Fibroblast of skin of right quadriceps (primary cell): ENCODE measurements around the gene ZBTB47.

ENCODE experiments used
- DNase-seq: peaks from one replicate; pipeline ENCODE4 v3.0.0-alpha.2; 2013

ZBTB47 gene

DNA sequence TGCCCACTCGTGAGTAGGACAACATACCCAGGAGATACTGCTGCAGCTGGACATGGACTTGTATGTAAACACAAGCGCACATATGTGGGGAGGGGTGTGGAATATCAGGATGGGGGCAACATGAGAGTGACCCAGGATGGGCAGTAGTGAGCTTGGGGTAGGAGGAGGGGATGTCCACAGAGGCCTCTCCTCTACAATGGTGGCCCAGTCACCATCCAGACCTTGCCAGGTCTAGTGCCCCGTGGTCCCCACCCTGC, 266 bp upstream of the ZBTB47 start:
- no peak for DNase-seq

DNA sequence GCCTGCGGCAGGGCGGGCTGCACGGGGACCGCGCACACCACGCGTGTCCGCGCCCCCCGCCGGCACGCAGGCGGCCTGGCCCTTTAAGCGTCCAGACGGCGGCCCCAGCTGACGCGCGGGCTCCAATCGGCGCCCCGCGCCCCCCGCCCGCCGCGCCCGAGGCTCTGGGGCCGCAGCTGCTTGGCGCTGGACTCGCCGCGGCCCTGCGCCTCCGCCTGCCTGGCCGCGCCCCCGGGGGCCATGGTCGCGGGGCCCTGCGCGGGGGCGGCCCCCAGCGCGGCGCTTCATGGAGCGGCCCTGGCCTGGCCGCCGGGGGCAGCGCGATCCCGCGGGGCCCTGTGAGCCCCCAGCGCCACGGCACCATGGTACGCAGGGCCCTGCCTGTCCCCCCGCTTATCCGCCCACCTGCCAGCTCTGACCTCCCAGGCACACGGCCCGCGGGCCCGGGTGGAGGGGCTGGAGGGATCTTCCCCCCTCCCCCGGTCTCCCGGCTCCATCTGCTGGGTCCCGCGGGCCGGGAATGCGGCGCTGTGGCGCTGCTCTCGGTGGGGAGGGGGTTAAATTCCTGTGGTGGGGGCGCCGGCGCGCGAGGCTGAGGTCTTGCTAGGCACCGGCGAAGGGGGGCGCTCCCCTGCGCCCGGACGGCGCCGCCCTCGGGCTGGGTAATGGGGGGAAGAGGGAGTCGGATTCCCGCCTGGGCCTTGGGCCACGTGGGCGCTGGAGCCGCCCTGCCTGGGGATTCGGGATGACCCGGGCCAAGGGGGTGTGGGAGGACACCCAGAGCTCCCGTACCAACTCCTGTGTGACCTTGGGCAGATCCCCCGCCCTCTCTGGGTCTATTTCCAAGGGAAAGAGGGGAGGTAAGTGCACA, 1.1 kb downstream of the ZBTB47 start:
- peak; percentile 69 for DNase-seq

DNA sequence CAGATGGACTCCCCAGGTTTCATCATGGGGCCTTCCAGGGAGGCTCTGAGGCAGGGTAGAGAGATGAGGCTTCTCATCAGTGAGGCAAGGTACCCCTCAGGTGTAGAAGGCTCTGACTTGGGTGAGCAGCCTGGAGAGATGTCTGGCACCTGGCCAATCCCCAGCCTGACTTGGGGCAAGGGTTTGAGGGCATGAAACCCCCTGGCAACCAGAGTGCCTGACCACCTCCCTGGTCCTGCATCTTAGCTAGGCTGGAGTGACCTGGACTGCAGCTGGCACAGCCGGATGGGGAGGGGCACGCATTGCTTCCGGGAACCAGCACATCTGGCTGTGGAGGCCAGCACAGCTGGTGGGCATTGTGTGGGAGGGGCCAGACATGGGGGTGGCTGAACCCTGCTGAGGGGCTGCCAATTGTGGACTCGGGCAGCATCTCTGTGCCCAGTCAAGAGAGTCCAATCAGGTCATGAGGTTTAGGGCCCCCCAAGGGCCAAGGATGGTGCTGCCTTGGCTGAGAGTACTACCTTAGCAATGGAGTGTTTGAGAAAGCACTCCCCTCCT, 1.9 kb downstream of the ZBTB47 start:
- no peak for DNase-seq

DNA sequence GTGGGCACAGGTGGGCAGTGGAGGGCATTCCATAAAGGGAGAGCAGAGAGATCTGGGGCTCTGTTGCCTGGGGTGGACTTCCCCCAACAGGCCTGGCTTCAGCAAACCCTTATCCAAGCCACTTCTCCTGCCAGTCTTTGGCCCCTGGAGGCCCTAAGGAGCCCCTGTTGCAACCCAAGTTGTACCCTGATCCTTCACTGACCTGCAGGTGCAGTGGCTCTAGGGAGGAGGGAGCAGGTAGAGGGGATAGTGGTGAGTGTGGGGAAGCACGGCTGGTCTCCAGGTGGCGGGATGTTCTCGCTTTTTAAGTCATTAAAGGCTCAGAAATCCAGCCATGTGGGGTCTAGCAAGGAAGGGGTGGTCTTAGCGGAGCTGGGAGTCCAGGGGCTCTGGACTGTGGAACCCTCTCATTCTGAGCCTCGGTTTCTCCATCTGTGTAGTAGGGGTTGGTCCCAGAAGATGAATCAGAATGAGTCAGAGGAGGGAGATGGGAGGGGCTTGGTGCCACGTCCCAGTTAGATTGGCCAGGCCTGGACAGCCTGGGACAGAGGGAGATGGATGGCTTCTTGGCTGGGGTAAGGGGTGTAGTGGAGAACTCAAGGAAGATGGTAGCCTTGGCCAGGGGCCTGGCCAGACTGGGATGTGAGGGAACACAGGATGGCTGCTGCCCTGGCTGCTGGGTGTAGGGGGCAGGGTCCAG, 2.6 kb downstream of the ZBTB47 start:
- DNase-seq = no peak

DNA sequence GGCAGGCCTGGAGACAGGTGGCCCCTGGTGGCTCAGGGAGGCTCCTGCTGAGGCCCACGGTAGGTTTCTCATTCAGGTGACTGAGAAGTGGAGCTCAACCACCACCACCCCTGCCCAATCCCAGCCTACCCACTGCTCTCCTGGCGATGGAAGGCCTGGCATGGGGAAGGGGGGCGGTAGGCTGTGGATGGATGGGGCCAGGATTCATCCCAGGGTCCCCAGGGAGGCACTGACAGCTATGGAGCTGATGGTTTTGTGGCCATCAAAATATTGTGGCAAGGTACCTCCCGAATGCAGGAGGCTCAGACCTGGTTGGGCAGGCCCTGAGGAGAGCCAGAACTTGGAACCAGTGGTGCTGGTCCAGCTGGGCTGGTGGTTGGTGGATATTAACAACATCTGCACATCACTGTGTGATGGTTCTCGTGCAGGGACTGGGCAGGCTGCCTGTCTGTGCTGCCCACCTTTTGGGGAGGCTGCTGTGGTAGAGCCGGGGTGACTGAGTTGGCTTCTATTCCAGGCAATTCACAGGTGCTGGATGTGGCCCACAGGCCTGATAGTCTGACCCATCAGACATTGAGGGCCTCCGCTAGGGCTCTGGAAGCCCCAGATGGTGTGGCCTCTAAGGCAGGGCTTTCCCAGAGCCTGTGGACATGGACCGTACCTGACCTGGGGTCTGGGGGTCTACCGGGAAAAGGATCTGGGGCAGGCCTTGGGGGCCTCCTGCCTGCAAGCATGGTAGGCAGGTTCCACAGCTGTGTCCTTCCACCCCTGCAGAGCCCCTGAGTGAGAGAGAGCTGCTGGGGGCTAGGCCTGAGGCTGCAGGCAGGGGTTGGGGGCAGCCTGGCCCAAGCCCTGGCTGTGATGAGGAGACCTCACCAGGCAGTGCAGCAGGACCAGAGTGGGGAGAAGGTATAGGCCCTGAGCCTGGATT, 3.4 kb downstream of the ZBTB47 start:
- no peak for DNase-seq

DNA sequence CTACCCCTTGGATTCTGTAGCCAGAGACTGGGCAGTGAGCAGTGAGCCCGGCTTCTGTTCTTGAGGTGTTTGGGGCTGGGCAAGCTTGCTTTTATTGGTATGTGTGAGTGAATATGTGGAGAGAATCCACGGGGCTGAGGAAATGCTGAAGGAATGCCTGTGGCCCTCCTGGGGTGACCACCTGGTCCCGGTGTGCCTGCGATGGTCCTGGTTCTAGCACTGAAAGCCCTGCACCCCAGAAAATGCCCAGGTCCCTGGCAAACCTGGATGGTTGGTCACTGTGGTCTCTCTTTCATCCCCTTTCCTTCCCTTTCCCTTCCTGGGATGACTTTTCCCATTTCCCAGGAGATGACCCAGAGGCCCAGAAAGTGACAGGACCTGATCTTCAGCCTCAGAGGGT, 4.2 kb downstream of the ZBTB47 start:
- DNase-seq = no peak

DNA sequence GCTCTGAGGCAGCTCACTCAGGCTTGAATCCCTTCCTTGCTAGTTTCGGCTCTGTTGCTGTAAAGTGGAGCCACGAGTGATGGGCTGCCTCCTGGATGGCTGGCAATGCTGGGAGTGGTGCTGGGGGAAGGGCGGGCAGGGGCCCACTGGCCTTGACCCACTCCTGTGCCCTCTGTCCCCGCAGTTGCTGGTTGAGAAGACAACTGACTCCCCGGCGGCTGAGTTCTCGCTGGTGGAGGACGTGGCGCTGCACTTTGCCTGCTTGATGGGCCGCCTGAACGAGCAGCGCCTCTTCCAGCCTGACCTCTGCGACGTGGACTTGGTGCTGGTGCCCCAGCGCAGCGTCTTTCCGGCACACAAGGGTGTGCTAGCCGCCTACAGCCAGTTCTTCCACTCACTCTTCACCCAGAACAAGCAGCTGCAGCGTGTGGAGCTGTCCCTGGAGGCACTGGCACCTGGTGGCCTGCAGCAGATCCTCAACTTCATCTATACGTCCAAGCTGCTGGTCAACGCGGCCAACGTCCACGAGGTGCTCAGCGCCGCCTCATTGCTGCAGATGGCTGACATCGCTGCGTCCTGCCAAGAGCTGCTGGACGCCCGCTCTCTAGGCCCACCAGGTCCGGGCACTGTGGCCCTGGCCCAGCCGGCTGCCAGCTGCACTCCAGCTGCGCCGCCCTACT, 4.7 kb downstream of the ZBTB47 start:
- DNase-seq = no peak

DNA sequence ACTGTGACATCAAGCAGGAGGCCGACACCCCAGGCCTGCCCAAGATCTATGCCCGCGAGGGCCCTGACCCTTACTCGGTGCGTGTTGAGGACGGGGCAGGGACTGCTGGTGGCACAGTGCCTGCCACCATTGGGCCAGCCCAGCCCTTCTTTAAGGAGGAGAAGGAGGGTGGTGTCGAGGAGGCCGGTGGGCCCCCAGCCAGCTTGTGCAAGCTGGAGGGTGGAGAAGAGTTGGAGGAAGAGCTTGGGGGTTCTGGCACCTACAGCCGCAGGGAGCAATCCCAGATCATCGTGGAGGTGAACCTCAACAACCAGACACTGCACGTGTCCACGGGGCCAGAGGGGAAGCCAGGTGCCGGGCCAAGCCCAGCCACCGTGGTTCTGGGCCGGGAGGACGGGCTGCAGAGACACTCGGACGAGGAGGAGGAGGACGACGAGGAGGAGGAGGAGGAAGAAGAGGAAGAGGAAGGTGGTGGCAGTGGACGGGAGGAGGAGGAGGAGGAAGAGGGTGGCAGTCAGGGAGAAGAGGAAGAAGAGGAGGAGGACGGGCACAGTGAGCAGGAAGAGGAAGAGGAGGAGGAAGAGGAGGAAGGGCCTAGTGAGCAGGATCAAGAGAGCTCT, 5.4 kb downstream of the ZBTB47 start:
- no peak for DNase-seq

DNA sequence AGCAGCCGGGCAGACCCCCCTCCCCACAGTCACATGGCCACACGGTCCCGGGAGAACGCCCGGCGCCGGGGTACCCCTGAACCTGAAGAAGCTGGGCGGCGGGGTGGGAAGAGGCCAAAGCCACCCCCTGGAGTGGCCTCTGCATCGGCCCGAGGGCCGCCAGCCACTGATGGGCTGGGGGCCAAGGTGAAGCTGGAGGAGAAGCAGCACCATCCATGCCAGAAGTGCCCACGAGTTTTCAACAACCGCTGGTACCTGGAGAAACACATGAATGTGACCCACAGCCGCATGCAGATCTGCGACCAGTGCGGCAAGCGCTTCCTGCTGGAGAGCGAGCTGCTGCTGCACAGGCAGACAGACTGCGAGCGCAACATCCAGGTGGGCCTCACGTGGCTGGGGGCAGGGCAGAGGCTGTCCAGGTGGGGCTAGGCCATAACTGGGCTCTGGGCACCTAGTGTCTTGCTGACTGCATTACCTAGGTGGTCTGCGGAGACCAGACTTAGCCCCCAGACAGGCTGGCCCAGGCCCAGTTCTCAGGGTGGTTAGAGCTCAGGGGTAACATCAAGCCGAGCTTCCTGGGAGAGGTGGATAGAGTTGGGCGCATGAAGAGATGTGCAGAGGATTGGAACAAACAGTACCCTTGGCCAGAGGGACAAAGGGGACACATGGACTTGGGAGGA, 6.1 kb downstream of the ZBTB47 start:
- no peak for DNase-seq

DNA sequence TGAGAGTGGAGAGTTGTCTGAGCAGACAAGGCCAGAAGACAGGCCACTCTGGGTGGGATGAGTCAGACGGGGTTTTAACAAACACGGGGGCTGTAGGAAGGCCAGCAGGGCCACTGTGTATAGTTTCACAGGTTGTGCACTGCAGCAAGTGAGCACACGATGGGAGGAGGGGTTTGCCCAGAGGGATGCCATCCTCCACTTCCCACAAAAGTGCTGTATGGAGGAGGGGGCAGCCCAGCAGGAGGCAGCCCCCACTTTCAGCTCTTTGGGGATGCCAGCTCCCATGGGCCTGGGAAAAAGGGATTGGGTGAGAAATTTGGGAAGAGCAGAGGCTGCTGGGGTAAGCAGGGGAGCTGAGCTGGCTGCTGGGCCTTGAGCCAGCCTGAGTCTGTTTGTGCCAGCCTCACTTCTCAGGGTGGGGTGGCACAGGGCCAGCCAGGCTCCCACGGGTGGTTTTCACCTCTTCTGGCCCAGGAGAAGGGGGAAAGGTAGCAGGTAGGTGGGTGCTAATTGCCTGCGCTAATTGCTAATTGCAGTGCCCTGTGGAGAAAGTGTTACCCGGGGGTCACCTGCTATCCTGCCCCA, 6.7 kb downstream of the ZBTB47 start:
- no peak for DNase-seq

DNA sequence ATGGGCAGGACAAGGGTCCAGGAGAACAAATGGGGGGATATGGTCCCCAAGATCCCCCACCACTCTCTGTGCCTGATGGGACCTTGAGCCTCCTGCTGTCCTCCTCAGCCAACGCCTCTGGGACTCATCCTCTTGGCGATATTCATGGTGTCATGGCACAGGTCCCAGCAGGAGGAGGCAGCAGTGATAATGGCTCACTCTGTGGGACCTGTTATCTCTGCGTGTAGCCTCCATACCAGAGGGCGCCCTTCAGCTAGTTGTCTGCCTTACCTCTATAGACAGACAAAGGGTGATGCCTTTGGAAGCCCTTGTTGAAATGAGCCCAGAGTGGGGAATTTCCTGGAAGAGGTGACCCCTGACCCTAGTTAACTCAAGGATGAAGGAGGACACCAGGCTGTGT, 7.4 kb downstream of the ZBTB47 start:
- no peak for DNase-seq

DNA sequence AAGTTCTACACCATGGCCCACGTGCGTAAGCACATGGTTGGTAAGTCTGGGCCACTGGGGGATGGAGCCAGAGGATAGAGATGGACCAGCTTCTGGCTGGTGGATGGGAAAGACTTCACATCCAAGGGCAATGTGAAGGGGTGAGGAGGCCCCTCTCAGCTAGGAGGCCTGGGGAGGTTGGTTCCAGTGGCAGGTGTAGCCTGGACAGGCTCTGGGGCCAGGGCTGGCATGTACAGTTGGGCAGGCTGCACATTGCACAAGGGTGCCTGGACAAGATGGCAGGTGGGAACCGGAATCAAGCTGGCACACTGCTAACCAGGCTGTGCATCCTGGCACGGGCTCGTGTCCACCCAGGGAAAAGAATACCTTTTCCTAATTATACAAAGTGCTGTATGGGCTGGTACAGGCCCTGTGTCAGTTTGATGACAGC, 8.1 kb downstream of the ZBTB47 start:
- DNase-seq = no peak

DNA sequence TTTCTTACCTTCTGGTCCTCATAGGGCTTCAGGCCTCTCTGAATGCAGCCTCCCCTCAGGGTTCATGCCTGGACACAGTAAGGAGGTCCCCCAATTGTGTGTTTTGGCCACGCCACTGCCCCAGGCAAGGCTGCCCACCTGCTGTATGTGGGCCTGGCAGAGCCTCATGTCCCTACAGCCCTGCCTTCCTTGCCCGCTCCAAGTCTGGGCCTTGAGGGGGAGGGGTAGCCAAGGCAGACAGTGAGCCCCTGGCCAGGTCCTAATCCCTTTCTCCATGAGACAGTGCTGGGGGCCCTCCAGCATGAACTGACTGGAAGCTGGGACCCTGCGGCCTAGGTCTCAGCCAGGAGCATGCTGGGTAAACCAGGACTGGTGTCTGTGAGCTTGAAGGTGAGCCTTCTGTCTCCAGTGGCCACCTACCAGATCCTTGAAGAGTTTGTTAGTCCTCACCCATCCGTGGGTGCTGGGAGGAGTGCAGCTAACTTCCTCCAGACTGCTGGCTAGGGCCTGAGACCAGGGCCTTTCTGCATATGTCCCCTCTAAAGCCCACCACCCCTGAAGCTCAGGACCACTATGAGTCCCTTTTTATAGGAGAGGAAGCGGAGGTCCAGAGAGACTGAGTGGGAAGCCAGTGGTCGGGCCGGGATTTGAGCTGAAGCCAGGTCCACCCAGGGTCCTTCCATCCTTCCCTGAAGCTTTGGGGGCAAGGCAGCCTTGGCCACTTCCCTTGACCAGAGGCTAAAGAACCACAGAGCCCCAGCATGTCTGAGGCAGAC, 8.7 kb downstream of the ZBTB47 start:
- no peak for DNase-seq

DNA sequence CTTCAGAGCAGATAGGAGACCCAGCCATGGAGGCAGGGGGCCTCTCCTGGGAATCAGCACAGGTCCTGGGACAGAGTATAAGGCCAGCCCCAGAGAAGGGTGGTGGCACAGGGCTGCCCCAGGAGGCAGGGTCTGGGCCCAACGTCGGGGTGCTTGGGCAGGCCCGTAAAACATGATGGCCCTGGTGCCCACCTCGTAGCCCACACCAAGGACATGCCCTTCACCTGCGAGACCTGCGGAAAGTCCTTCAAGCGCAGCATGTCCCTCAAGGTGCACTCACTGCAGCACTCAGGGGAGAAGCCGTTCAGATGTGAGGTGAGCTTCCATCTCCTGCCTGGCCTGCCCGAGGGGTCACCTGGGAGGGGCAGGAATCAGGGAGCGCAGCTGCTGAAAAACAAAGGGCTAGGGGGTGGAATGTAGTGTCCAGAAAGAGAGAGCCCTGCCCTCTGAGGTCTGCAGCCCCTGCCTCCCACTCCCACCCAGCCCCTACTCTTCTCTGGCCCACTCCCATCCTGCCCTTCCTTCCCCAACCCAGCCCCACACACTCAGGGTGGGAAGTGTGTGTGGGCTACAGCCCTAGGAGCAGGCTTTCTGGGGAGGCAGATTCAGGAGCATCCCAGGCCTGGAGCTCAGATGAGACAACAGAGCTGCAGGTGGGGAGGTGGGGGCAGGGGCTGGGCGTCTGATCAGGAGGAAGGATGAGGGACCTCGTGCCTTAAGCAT, 9.5 kb downstream of the ZBTB47 start:
- DNase-seq = no peak

DNA sequence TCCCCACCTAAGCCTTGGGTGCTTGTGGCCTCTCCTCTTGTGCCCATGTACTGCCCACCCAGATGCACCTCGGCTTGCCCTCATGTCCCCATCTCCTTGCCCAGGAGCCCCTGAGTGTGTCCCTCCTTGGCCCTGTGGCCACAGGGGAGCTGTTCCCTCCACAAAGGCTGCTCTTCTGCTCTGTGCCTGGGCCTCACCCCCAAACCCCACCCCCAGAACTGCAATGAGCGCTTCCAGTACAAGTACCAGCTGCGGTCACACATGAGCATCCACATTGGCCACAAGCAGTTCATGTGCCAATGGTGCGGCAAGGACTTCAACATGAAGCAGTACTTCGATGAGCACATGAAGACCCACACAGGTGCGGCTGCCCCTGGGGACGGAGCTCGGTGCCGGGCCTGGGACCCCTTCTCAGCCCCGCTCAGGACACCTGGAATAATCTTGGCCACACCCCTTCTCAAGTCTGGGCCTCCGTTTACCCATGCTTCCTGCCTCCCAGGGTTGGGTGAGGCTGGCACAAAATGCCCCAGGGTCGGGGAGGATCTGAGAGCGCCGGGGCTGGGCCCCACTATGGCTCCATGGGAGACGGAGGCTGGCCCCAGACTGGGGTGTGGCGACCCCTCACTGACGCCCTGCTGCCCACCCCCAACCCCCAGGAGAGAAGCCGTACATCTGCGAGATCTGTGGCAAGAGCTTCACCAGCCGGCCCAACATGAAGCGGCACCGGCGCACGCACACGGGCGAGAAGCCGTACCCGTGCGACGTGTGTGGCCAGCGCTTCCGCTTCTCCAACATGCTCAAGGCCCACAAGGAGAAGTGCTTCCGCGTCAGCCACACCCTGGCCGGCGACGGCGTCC, 10.3 kb downstream of the ZBTB47 start:
- no peak for DNase-seq

DNA sequence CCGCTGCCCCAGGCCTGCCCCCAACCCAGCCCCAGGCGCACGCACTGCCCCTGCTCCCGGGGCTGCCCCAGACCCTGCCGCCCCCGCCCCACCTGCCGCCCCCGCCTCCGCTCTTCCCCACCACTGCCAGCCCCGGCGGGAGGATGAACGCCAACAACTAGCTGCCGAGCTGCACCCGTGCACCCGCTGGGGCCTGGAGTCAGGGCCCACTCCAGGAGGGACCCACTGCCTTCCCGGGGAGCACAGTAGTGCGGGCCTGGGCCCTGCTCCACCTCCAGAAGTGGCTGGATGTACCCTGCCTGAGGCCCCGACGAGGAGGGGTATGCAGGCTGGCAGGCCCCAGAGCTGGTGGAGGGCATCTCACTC, 10.9 kb downstream of the ZBTB47 start:
- no peak for DNase-seq

DNA sequence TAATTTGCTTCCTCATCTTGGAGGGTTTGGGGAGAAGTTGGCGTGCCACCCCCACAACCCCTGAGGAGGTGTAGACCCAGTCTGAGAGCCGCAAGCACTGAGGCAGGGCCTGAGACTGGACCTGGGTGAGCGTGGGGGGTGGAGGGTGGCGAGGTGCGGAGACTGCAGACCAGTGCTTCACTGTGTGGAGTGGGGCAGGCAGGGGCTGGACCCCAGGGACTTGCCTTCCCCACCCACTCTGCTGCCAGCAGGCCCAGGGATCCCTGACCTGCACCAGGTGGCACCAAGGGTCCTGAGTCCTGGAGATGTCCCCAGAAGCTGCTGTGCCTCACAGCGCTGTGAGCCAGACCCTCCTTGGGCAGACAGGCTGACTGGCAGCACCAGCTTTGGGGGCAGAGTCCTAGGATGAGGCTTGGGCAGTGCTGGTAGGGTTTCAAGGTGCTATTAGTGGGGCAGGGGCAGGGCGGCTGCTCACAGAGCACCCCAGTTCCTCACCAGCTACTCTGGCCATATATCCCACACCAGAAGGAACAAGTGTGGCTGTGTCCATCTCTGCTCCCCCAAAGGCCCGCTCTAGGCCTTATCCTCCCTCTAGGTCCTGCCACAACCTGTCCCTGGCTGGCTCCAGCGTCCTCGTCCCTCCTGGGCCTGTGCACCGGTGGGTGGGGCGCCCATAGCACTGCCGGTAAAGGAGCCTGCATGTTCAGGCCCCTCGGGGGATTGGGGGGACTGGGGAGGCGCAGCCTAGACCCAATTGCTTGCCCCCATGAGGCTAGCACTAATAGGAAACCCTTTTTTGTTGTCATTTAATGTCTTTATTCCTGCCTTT, 11.8 kb downstream of the ZBTB47 start:
- no peak for DNase-seq

DNA sequence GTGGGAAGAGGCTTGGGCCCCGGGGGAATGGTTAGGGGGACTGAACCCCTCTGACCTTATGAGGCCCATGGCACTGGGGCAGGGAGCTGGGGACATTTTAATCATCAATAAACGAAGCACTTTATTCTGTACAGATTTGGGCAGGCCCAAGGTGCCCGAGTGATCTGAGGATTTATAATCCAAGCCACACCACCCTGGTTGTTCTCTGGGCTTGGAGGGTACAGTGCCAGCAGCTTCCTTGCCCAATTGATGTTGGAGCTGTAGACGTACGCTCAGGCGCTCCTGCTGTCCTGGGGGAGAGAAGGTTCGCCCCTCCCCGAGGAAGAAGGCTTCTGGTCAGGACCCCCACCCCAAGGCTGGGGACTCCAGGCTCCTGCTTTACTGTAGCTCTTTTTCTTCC, 12.5 kb downstream of the ZBTB47 start:
- DNase-seq = no peak
